Middle frontal gyrus (tissue), 1 donor: ENCODE results near the gene SFXN4.
A peak's percentile ranks its signal among the peaks of the same experiment; 100 is the strongest.
"Not testable (repeated sequence)": the region's sequence is repeated elsewhere in the genome, so short reads cannot be mapped to it uniquely, and the experiment has no call there.

Experiments
- DNase-seq: peaks from one replicate; pipeline ENCODE4 v3.0.0-alpha.2; 2015; ENCODE audit warnings: low spot score; ENCODE audit errors: extremely low spot score

SFXN4 gene

DNA sequence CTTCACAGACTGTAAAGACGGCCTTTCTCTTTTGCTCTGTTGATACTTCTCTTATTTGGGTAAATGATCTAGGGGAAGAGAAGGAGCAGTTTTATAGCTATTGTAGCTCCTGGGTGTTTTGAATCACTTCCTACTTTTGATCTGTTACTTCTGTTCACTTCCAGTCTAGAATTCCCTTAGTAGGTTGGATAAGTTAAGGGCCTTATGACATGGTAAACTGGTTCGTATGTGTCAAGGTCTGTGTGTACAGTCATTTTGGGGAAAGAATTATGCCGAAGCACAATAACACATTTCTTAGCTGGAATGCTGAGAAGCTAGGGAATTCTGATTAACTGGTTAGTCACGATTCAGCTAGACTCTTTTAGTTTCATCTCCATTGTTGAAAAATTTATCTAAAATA, 53.5 kb downstream of the SFXN4 start:
- DNase-seq, result no peak

DNA sequence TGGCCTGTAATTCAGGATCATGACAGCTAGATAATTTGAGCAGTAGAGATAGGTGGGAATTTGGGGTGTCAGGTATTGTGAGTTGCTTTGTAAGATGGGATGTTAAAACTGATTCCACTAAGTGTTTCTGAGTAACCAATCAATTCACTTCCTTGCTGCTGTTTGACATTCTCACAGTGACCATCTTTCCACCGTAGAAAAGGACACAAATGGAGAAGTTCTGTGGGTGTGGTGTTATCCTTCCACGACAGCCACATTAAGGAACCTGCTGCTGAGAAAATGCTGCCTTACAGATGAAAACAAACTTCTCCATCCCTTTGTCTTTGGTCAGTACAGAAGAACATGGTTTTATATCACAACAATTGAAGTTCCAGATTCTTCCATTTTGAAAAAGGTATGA, 57.7 kb downstream of the SFXN4 start:
- DNase-seq, result not testable (repeated sequence)

DNA sequence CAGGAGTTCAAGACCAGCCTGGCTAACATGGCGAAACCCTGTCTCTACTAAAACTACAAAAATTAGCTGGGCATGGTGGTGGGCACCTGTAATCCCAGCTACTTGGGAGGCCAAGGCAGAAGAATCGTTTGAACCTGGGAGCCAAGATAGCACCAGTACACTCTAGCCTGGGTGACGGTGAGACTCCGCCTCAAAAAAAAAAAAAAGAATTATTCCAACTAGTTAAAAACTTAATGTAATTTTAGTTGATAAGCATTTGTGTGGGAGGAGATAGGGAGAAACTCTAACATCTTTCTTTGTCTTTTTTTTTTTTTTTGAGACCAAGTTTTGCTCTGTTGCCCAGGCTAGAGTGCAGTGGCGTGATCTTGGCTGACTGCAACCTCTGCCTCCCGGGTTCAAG, 58.4 kb downstream of the SFXN4 start:
- DNase-seq, result not testable (repeated sequence)

DNA sequence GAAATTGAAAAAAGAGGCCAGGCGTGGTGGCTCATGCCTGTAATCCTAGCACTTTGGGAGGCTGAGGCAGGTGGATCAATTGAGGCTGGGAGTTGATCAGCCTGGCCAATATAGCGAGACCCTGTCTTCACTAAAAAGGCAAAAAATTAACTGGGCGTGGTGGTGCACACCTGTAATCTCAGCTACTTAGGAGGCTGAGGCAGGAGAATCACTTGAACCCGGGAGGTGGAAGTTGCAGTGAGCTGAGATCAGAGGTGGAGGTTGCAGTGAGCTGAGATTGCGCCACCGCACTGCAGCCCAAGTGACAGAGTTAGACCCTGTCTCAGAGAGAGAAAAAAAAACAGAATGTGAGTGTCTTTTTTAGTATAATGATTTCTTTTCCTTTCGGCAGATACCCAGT, 59.6 kb downstream of the SFXN4 start:
- DNase-seq, result not testable (repeated sequence)

DNA sequence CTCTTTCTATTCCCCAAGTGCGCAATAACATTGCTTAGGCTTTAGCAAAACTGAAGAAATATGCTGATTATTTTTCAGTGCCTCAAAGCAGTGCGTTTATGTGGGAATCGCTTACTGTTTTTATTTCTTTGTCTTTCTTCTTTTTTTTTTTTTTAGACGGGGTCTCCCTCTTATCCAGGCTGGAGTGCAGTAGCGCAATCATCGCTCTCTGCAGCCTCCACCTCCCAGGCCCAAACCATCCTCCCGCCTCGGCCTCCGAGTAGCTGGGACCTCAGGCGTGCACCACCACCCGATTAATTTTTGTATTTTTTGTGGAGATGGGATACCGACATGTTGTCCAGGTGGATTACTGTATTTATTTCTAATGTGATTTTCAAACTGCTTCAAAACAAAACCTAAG, 60.4 kb downstream of the SFXN4 start:
- DNase-seq, result no peak

DNA sequence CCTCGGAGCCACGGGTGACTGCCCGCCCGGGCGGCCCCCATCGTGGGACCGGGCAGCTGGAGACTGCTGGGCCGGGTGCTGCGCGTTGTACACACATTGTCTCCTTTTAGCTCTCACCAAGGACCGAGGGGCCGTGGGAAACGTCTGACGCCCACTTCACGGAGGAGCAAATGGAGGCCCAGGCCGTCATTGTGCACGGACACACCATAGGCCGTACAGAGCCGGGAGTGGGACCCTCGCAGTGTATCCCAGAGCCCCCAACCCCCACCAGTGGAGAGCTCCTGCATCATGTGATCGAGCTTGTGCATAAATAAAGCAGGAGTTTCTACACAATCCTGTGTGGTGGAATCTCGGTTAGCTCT, 60.9 kb downstream of the SFXN4 start:
- no peak for DNase-seq

DNA sequence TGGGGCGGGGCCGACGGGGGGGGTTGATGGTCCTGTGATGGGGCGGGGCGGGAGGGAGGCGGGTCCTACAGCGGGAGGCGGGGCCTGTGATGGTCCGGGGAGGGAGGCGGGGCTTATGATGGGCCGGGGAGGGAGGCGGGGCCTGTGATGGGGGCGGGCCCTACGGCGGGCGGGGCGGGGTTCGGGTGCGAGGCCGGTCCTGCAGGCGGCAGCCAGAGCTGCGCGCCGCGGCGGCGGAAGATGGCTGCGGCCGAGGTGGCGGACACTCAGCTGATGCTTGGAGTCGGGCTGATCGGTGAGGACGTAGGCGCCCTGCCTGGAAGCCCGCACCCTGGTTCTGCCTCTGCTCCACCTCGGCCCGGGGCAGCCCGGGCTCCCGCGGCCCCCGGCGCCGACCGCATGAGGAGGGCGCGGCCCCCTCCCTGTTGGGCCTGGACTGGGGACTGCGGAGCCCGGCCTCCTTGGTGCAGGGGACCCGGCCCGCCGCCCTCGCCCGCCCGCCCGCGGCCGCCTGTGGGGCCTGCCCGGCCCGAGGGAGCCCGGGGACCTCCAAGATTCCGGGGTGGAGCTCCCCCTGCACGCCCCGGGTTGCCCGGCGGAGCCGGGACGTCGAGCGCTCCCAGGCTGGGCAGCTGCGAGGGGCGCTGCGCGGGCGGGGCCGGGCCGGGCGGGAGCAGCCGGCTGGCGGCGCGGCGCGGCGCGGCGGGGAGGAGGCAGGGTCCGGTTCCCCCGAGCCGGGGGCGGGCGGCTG, 61.4 kb downstream of the SFXN4 start, which contains the start of gene DENND10:
DENND10 (plus strand) TSS at position 211 of the 751 bp plus-strand sequence; CDS start at position 241, 30 bp downstream.
- peak; percentile 62 for DNase-seq

DNA sequence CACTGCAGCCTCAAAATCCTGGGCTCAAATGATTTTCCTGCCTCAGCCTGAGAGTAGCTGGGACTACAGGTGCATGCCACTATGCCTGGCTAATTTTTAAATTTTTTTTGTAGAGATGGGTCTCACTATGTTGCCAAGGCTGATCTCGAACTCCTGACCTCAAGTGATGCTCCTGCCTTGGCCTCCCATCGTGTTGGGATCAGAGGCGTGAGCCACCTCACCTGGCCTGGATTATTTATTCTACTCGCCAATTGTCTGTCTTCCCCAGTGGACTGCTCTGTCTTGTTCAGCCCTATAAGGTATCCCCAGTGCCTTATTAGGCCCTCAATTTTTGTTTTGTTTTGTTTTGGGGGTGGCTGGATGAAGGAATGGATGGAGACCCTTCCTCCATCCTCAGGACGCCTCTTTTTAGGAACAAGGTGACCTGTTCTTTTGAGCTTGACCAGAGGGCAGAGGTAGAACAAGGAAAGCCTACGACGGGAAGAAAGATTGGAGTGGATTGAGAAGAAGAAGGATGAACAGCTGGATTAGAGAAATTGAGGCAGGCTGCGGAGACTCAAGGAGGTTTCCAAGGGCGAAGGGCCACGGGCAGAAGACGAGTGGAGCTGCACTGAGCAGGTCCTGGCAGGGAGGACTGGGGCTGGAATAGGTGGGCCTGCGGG, 62.1 kb downstream of the SFXN4 start:
- DNase-seq, result no peak

DNA sequence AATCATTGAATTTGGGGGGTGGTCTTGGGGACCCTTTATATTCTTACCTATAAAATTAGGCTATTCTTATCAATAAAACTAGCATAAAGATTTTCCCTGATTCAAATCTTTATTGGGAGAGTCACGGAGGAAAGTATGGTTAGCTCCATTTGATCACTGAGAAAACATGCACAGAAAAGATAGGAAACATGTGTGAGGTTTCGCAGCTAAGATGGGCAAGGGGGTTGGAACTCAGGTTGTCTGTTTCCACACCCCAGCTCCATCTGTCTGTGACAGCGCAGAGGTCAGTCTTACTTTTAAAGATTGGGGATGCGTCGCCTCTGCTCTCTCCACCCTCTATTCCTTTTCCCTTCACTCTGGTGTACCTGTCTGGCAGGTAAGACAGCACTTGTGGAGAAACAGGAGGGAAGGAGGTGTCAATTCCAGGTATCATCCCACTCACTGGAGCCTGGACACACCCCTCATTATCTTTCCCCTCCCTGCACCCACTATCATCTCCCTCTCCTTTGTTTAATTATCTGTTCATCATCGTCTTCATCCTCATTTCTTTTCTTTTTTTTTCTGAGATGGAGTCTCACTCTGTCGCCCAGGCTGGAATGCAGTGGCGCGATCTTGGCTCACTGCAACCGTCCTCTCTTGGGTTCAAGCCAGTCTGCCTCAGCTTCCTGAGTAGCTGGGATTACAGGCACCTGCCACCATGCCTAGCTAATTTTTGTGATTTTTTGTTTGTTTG, 64.0 kb downstream of the SFXN4 start:
- DNase-seq, result no peak

DNA sequence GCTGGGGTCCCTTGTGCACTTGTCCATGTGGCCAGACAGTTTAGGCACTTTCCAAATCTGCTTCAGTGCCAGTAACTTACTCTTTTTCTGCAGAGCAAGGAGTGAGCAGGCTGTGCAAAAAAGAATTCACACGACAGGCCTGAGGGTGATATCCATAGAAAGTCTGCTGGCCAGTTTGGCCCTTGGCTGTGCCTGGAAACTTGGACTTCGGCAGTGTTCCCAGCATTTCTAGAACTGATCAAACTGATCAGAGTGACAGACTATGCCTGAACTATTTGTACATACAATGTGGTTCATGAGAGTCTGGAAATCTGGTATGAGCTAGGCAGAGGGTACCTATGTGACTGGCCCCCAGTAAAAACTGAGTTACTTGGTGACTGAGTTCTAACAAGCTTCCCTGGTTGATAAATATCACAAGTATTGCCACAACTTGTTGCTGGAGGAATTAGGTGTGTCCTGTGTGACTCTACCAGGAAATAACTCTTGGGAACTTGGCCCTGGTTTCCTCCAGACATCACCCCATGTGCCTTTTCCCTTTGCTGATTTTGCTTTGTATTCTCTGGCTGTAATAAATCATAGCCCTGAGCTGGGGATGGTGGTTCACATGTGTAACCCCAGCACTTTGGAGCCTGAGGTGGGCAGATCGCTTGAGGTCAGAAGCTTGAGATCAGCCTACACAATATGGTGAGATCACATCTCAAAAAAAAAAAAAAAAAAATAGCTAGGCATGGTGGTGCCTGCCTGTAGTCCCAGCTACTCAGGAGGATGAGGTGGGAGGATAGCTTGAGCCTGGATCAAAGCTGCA, 64.9 kb downstream of the SFXN4 start:
- DNase-seq, result no peak

DNA sequence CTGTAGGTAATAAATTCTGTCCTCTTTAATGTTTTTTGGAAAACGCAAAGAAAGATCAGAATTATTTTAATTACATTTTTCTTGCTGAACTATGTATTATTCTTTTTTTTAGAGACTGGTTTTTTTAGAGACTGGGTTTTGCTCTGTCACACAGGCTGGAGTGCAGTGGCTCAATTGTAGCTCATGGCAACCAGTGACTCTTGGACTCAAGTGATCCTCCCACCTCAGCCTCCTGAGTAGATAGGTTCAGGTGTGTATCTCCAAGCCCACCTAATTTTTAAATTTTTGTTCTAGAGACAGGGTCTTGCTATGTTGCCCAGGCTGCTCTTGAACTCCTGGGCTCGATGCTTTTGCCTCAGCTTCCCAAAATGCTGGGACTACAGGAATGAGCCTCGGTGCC, 66.9 kb downstream of the SFXN4 start:
- no peak for DNase-seq

DNA sequence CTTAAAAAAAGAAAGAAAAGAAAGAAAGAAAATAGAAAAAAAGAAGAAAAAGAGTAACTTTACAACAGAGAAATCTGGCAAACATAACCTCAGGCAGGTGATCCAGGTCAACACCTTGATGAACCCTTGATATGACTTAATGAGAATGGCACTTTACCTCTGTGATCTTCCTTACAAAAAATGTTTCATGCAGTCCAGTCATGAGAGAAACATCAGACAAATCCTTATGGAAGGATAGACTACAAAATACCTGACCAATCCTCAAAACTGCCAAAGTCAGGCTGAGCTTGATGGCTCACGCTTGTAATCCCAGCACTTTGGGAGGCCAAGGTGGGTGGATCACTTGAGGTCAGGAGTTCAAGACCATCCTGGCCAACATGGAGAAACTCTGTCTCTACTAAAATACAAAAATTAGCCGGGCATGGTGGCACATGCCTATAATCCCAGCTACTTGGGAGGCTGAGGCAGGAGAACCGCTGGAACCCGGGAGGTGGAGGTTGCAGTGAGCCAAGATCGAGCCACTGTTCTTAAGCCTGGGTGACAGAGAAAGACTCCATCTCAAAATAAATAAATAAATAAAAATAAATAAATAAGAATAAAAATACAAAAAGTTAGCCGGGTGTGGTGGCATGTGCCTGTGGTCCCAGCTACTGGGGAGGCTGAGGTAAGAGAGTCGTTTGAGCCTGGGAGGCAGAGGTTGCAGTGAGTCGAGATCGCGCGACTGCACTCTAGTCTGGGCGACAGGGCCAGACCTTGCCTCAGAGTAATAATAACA, 68.7 kb downstream of the SFXN4 start:
- not testable (repeated sequence) for DNase-seq

DNA sequence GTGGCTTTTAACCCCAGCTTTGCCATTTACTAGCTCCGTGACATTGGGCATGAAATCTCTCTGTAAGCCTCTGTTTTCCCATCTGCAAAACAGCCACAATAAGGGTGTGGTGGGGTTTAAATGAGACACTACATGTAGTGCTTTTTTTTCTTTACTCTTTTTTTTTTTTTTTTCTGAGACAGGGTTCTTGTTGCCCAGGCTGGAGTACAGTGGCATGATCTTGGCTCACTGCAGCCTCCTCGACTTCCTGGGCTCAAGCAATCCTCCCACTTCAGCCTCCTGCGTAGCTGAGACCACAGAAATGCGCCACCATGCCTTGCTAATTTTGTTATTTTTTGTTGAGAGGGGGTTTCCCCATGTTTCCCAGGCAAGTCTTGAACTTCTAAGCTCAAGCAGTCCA, 69.9 kb downstream of the SFXN4 start:
- no peak for DNase-seq

DNA sequence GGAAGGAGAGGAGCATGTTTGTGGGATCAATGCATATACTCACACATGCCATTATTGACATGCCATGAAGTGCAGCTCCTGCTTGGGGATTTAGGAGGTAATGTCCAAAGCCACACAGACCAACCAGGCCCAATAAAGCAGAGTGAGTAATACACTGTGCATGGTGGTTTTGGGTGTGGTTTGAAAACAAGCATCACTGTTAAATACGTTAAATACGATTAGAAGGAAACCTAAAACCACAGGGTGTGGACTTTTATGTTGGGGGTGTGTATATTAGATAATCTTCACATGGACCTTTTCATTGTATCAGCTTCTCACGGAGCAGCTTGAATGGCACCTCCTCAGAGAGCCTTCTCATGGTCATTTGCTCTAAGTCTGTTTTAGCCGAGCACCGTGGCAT, 74.5 kb downstream of the SFXN4 start:
- DNase-seq, result no peak
